ENCODE data around the gene DMRT1.

- TF ChIP-seq, protein P1, sequence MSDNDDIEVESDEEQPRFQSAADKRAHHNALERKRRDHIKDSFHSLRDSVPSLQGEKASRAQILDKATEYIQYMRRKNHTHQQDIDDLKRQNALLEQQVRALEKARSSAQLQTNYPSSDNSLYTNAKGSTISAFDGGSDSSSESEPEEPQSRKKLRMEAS (IDR thresholded peaks at IDR 0.05) = no peak
- TF ChIP-seq CEBPB (IDR thresholded peaks at IDR 0.05) = no peak
- no peak for TF ChIP-seq TAF1 (IDR thresholded peaks at IDR 0.05; ENCODE audit: low read depth)
- TF ChIP-seq EGR1 (IDR thresholded peaks at IDR 0.05) = no peak
- no peak for TF ChIP-seq CREB1 (IDR thresholded peaks at IDR 0.05; ENCODE audit: low read depth)
- no peak for TF ChIP-seq EP300 (IDR thresholded peaks at IDR 0.05; ENCODE audit: borderline replicate concordance)
- TF ChIP-seq FOXM1 (IDR thresholded peaks at IDR 0.05; ENCODE audit: borderline replicate concordance, low read depth) = no peak
- no peak for TF ChIP-seq YY1 (IDR thresholded peaks at IDR 0.05; ENCODE audit: low read depth)
- TF ChIP-seq USF1 (IDR thresholded peaks at IDR 0.05) = no peak
- TF ChIP-seq RAD21 (IDR thresholded peaks at IDR 0.05; ENCODE audit: low read depth) = no peak
- TF ChIP-seq TEAD4 (IDR thresholded peaks at IDR 0.05) = no peak
- TF ChIP-seq TCF12 (IDR thresholded peaks at IDR 0.05; ENCODE audit: low read depth) = no peak
- no peak for TF ChIP-seq REST (IDR thresholded peaks at IDR 0.05; ENCODE audit: low read depth)
- TF ChIP-seq NFIC (IDR thresholded peaks at IDR 0.05) = no peak
Observed at GRCh38 chr9:875119-875962, 33.8 kb downstream of the DMRT1 start.

All from Ishikawa (cell line).